ENCODE data around the gene RAB24.
"Not testable (repeated sequence)": the region's sequence is repeated elsewhere in the genome, so short reads cannot be mapped to it uniquely, and the experiment has no call there.

The RAB24 gene

GRCh38 chr5:177303121-177303924 is at the start of gene RAB24, which contains the start of gene PRELID1:
RAB24 (minus strand) TSS chr5:177303719; CDS start chr5:177303288, 431 bp downstream.
PRELID1 (plus strand) TSS chr5:177303799; CDS start chr5:177303986, 187 bp downstream.
- peak in 1 of 2 experiments; percentile 23 for DNase-seq

DNA sequence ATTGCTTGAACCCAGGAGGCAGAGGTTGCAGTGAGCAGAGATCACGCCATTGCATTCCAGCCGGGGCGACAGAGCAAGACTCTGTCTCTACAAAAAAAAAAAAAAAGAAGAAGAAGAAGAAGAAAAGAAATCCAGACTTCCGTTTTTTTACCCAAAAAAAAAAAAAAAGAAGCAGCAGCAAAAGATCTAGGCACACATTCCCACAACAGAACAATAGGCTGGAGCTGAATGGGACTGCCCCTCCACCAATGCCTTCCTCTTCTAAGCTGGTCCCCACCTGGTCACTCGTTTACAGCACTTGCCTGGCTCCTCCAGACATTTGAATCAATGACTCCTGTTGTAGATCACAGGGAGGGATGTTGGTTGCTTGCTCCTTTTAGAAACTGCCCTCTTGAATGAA is 49.6 kb upstream of the RAB24 start:
- DNase-seq = no peak

DNA sequence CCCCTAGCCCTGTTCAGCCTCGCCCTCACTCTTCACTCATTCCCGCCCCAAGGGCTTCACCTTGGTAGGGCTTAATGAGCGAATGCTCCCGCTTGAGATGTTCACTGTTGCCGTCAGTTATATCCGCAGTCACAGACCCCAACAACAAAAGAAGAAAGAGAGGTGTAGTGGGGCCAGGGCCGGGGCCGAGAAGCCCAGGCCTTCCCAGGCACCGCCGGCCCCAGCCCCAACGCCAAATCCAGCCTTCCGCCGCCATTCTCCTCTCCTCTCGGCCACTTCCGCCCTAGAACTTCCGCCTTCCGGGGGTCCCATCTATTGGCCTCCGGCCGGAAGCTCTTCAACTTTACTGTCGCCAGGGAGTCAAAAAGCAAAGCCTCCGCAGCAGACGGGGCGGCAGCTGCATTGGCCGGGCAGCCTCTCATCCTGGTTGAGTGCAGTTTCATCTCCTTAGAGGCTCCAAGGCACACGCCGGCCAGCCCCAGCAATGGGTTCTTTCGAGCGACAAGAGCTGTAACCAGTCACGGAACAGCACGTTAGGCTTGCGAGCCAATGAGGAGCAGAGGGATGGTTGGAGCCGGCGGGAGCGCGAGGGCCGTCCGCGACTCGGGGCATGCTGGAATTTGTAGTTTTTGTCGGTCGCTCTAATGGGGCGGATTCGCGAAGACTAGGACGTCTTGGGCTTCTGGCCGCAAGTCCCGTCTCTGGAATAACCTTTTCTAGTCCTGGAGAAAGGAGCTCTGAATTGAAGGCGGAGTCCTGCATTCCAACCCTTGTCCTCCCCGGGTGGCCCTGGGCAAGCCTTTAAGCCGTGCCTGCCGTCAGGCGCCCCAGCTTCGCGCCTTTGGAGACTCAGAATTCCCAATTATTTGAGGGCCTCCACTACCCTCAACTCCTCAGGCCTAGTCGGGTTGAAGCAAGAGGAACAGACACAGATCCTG is 48.1 kb upstream of the RAB24 start, which contains the start of gene LMAN2:
LMAN2 (minus strand) TSS at position 277 of the 938 bp plus-strand sequence; CDS start at position 256, 21 bp downstream.
- DNase-seq = peak; percentile 80 to 81

GRCh38 chr5:177350776-177351391 is 47.4 kb upstream of the RAB24 start:
- DNase-seq = no peak

DNA sequence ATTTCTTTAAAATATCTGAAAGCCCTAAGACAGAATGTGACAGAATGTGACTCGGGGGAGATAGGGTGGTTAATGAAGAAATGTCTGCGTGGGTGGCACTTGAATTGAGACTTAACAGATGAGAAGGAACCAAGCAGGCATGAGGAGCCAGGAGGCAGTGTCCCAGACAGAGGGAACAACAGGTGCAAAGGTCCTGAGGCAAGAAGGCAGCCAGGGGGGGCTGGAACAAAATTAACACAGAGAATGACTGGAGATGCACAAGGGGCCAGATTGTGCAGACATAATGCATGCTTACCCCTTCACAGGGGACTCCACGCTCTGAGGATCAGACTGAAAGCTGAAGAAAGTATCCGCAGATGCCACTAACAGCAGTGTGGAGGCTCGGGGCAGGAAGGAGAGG is 46.2 kb upstream of the RAB24 start:
- no peak for DNase-seq

DNA sequence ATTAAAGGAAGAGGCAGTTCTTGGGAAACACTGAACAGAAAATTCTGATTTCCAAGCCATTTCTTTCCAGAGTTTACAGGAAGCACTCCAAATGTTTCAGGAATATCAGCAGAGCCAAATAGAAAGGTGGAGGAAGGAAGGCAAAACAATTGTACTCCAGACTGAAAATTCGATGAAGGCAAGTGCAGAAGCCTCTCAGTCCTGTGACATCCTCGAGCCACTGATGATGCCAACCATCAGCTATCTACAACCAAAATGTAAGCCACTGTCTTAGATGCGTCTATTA is 45.8 kb upstream of the RAB24 start:
- no peak for DNase-seq

- DNase-seq = no peak
Measured at GRCh38 chr5:177347699-177348098, 44.2 kb upstream of the RAB24 start.

GRCh38 chr5:177346820-177347219 is 43.3 kb upstream of the RAB24 start:
- no peak for DNase-seq

DNA sequence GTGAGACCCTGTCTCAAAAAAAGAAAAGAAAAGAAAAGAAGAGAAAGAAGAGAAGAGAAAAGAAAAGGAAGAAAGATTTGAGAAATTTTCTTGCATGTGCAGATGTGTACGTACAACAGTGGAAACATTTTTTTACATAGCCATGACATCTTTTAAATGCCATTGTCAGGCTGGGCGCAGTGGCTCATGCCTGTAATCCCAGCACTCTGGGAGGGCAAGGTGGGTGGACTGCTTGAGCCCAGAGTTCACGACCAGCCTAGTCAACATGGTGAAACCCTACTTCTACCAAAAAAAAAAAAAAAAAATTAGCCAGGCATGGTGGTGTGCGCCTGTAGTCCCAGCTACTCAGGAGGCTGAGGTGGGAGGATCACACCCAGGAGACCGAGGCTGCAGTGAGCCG is 41.4 kb upstream of the RAB24 start:
- DNase-seq = no peak

DNA sequence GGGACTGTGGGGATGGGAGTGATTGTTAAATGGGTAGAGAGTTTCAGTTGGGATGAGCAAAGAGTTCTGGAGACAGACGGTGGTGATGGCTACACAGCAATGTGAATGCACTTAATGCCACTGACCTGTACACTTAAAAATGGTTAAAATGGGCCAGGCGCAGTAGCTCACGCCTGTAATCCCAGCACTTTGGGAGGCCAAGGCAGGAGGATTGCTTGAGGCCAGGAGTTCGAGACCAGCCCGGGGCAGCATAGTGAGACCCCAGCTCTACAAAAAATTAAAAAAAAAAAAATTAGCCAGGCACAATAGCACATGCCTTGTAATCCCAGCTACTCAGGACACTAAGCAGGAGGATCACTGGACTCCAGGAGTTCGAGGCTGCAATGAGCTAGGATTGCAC is 40.3 kb upstream of the RAB24 start:
- no peak for DNase-seq

GRCh38 chr5:177343000-177343399 is 39.5 kb upstream of the RAB24 start:
- not testable (repeated sequence) for DNase-seq

DNA sequence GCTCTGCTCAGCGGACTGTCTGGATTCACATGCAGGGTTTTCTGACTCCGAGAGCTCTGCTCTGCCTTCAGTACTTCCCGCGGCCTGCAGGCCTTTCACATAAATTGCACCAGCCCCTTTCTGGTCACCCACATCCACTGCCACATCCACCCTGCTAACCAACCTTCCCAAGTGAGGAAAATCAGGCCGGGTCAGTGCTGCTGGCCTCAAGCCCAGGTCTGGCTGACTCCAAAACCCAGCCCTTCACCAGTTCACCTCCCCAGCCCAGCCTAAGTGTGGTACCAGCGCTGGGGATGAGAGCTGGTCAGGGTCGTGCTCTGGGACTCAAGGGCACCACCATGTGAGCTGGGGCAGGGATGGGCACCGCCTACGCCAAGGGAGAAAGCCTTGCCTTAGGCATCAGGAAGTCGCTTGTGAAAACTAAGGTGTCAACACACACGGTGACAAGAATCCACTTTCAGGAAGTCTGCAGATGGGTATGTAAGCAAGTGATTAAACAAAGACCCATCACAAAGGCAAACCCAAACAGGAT is 35.7 kb upstream of the RAB24 start:
- DNase-seq = no peak

DNA sequence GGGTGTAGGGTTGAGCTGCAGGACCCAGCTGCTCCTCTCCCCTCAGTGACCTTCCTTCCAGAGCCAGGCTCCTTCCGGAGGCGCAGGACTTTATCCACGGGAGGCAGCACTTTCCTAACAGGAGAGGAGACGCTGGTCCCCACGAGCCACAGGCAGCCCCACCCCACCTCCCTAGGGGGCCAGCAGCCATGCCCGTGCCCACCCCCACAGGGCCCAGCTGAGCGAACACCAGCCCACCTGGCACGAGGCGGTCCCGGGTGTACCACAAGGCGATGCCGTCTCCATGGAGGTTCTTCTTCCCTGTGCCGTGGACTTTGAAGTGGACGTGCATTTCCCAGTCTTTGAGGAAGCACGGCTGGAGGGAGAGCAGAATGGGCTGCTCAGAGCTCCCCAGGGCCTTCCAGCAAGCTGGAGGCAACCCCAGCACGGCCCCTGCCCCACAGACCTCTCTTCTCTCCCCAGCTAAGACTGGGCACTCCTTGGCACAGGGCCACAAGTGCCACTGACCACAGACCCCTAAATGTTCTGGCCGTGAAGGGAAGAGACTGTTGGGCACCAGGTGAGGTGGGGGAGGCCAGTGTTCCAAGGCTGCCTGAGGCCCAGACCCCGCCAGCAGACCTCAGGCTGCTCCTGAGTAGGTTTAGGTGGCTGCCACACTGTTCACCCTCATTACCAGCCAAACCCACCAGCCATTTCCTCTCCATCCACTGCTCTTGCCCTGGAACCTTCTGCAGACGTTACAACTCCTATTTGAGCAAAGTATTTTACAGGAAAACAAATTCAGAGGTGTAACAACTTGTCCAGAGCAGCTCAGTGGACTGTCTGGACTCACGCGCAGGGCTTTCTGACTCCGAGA is 35.0 kb upstream of the RAB24 start:
- DNase-seq = no peak

GRCh38 chr5:177336603-177337494 is 33.3 kb upstream of the RAB24 start:
- no peak for DNase-seq

DNA sequence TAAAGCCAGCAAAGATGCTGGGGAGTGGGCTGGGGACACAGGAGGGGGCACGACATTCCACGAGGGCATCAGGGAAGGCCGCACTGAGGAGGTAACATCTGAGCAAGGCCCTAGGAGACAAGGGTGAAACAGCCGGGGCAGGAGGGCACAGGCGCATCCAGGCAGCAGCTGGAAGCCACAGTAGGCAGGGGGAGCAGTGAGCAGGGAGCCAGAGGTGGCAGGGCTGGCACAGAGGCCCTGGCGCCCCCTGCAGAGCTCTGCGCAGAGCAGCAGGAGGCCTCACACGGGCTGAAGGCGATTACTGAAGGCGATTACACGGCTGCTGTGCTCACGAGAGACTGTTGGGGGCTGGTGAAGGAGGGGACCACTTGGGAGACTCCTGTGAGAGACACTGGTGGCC is 32.6 kb upstream of the RAB24 start:
- DNase-seq = no peak

DNA sequence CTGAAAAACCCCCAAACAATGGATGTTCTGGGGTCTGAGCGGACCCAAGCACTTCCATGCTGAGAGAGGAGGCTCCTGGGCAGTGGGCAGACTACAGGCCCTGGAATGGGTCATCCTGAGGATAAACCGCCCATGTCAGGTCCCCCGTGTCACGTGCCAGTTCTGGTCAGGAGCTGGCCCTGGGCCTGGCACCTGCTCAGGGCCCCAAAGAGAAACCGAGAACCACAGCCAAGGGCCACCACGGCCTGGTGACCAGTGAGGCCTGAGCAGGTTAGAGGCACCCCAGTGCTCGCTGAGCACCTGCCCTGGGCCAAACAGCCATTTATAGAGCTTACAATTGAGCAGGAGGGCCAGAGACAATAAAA is 32.2 kb upstream of the RAB24 start:
- DNase-seq = no peak

GRCh38 chr5:177334781-177335700 is 31.5 kb upstream of the RAB24 start:
- no peak for DNase-seq

- DNase-seq = no peak
Measured at GRCh38 chr5:177334155-177334551, 30.6 kb upstream of the RAB24 start.

GRCh38 chr5:177333420-177334154 is 30.1 kb upstream of the RAB24 start:
- DNase-seq = no peak

Data from cerebellar nuclear complex (tissue), 1 donor.